Rectal smooth muscle tissue (tissue), 1 donor: Measurements from ENCODE around the gene ICE1.

ENCODE experiments used
- H3K27ac ChIP-seq: one replicate; pipeline ENCODE4 v1.7.0; 2013; ENCODE audit warnings: low read depth, low read length, inconsistent platforms
- H3K27me3 ChIP-seq: one replicate; pipeline ENCODE4 v1.7.0; 2013; ENCODE audit warnings: low read length; ENCODE audit not compliant: control insufficient read depth, insufficient read depth
- H3K36me3 ChIP-seq: one replicate; pipeline ENCODE4 v1.7.0; 2013; ENCODE audit warnings: low read length; ENCODE audit not compliant: control insufficient read depth, insufficient read depth
- H3K4me1 ChIP-seq: one replicate; pipeline ENCODE4 v1.7.0; 2013; ENCODE audit warnings: low read length; ENCODE audit not compliant: control insufficient read depth, insufficient read depth
- H3K4me3 ChIP-seq: one replicate; pipeline ENCODE4 v1.7.0; 2013; ENCODE audit warnings: low read length
- H3K9ac ChIP-seq: one replicate; pipeline ENCODE4 v1.7.0; 2013; ENCODE audit warnings: low read length

Gene ICE1

DNA sequence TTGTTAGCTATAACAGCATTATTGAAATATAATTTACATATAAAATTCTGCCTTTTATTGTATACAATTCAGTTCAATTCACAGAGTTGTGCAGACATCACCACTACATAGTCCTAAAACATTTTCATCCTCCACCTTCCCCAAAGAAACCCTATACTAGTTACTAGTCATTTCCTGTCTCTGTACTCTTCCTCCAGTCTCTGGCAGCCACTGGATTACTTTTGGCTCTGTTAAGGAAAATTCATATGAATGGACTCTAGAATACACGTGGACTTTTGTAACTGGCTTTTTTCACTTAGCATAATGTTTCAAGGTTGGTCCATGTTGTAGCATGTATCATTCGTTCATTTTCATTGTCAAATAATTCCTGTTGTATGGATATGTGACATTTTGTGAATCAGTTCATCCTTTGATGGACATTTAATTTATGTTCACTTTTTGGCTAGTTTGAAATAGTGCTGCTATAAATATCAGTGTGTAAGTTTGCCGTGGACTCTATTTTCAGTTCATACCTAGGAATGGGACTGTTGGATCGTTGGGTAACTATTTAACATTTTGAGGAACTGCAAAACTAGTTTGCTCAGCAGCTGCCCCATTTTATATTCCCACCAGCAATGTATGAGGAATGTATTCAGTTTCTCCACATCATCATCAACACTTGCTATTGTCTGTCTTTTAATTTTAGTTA lies 9.7 kb downstream of the ICE1 start:
- no peak overlapping the region for H3K27ac ChIP-seq
- no peaks in the 10 kb centered on the region for H3K36me3 ChIP-seq
- no peaks in the 10 kb centered on the region for H3K4me1 ChIP-seq
- no peak overlapping the region for H3K4me3 ChIP-seq
- no peaks in the 10 kb centered on the region for H3K27me3 ChIP-seq
- no peak overlapping the region for H3K9ac ChIP-seq

DNA sequence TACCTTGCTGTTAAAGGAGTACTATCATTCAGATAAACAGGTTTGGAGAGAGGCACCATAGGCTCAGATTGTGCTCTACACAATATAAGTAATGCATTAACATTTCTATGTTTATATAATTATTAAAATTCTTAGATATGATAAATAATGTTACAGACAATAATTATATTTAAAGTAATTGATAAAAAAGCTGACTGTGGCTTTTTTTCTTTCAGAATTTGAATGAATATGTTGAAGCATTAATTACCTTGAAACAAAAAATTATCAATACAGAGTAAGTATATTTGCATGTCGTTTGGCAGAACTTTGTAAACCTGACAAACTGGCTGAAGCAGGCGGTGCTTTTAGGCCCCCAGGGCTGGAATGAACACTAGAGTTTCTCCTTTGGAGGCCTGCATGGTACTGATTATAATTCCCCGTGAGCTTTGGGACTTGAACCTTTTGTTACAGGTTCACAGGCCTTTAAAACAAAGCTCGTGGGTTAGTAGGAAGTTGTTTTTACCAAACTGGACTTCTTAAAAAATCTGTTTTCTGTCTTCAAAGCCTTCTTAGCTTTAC lies 13.8 kb downstream of the ICE1 start:
- Histone ChIP-seq H3K9ac (no peak overlapping the region), H3K27me3 (no peaks in the 10 kb centered on the region), H3K4me1 (no peaks in the 10 kb centered on the region), H3K27ac (no peak overlapping the region), H3K4me3 (no peak overlapping the region), H3K36me3 (no peaks in the 10 kb centered on the region)

DNA sequence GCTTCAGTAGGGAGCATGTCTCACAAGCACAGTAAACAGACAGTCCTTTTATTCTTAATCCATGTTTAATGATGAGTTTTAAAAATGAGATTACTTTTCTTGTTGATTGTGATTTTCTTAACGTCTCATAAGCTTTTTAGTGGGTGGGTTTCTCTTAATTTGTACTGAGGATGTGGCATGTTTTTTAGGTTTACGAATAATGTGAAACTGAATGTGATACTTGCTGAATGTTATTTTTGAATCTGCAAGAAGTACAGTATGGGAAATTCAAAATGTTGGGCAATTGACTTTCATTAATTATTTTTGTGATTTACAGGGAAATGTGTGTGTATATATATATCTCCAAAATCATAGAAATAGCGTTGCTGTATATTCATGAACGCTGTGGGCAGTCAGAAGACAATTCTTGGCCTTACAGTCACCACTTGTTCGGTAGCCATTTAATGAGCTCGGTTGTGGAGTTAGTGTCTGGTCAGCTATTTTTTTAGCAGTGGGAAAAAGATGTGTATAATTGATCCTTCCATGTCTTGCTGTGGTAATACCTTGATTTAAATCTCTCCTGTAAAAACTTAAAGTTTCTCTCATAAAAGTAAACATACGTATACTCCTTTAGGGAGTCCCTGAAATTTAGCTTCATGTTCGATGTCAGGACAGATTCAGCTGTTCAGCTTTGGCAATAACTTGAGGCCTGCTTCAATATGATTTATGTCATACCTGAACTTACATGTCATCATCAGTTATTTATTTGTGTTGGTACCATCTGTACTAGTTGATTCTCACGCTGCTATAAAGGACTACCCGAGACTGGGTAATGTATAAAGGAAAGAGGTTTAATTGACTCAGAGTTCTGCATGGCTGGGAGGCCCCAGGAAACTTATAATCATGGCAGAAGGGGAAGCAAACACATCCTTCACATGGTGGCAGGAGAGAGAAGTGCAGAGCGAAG lies 15.0 kb downstream of the ICE1 start:
- Histone ChIP-seq H3K36me3 (no peaks in the 10 kb centered on the region), H3K27ac (no peak overlapping the region), H3K4me3 (no peak overlapping the region), H3K27me3 (no peaks in the 10 kb centered on the region), H3K4me1 (no peaks in the 10 kb centered on the region), H3K9ac (no peak overlapping the region)

DNA sequence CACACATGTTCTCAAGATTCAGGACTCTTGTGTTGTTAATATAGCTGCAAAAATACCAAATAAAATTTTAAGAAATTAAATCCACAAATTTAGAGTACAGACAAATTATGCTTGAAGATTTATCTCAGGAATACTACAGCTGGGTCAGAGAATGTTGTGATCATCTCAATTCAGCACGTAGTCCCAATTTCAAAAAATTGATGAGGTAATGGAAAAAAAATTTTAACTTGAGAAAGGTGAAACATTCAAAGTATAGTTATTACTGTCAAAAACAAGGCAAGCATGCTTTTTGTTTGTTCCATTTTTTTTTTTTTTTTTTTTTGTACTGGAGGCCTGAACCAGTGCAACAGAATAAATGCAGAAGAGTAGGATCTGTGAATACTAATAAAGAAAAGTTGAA lies 29.4 kb downstream of the ICE1 start:
- H3K27me3 ChIP-seq, result no peaks in the 10 kb centered on the region
- no peaks in the 10 kb centered on the region for H3K4me1 ChIP-seq
- no peak overlapping the region for H3K27ac ChIP-seq
- no peak overlapping the region for H3K4me3 ChIP-seq
- H3K9ac ChIP-seq, result no peak overlapping the region
- H3K36me3 ChIP-seq, result peaks cover 8% of the 10 kb centered on the region

DNA sequence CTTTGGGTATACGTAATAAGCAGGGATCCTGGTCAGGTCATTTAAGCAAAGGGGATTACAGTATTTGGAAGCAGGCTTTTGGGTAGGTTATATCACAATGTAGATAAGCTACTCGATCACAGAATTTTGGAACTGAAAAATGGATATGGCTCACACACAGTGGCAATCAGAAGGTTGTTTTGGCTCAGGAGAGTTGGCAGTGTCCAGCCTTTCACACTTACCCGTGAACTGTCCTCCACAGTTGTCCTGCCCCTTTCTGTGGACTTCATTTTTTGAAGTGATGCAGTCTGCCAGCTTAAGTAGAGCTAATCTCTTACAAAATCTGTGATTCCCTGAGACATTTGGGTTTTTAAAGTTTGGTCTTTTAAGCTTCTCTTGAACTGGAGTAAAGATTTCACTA lies 30.7 kb downstream of the ICE1 start:
- no peak overlapping the region for H3K9ac ChIP-seq
- H3K36me3 ChIP-seq, result peaks cover 16% of the 10 kb centered on the region
- no peaks in the 10 kb centered on the region for H3K27me3 ChIP-seq
- H3K4me1 ChIP-seq, result no peaks in the 10 kb centered on the region
- no peak overlapping the region for H3K27ac ChIP-seq
- H3K4me3 ChIP-seq, result no peak overlapping the region

DNA sequence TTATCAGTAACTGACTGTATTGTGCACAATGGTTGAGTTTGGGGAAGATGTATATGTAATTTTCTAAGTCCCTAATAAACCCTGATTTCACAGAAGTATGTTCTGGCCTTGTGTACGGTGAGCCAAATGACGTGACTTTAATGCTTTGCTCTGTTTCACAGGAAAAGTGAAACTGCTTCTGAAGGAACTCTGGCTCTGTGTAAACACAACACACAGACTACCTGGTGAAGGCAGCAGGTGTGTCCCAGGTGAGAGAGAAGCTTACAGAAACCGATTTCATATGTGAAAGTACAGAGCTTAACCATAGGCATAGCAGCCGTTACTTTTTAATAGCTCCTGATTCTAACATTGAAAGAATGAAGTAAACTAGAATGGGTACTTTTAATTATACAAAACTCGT lies 31.9 kb downstream of the ICE1 start:
- H3K4me1 ChIP-seq, result no peaks in the 10 kb centered on the region
- H3K27ac ChIP-seq, result no peak overlapping the region
- H3K36me3 ChIP-seq, result peaks cover 22% of the 10 kb centered on the region
- no peaks in the 10 kb centered on the region for H3K27me3 ChIP-seq
- no peak overlapping the region for H3K4me3 ChIP-seq
- no peak overlapping the region for H3K9ac ChIP-seq

DNA sequence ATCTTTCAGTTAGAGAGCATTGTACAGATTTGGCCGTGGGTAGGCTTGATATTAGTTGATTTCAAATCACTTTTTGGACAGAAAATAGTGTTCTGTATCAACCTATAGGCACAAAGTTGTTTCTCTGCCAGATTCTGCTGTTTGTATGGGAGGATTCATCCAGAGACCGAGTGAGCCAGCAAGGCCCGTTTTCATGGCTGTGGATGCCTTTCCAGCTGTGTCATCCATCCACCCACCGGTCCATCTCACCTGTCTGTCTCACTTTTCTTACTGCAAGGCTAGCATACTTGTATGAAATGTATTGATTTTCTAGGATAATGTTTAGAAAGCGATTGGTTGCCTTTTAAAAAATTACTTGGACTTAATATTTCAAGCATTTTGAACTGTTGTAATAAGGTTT lies 34.4 kb downstream of the ICE1 start:
- H3K4me3 ChIP-seq, result no peak overlapping the region
- no peaks in the 10 kb centered on the region for H3K27me3 ChIP-seq
- peaks cover 28% of the 10 kb centered on the region for H3K36me3 ChIP-seq
- H3K4me1 ChIP-seq, result no peaks in the 10 kb centered on the region
- H3K9ac ChIP-seq, result no peak overlapping the region
- H3K27ac ChIP-seq, result no peak overlapping the region

DNA sequence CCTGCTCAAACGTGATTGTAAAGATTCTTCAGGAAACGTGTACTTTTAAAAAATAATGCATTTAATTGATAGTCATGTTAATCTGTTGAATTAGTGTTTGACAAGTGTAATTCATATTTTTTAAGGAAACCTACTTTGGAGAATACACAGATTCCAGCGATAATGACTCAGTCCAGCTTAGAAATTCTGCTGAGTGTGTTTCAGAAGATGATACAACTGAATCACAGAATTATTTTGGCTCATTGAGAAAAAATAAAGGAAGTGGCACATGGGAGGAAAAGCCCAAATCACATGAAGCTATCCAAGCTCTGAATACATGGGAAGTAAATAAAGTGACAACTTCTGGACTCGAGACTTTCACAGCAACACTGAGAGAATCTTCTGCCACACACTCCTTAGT lies 37.8 kb downstream of the ICE1 start:
- H3K27ac ChIP-seq, result no peak overlapping the region

DNA sequence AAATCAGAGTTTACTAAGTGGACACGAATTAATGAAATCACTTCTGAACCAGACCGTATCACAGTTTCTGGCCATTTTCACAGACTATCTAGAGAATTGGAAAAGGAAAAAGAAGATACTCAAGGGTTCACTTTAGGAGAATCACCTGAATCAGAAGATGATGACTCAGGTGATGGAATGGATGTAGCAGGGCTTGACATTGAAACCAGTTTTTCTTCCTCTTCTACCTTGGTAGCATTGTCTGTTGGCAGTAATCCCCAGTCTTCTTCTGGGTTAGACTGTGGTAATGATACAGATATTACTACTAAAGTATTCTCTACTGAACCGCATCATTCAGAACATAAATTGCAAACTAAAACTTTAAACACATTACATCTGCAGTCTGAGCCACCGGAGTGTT lies 38.5 kb downstream of the ICE1 start:
- Histone ChIP-seq H3K27ac (no peak overlapping the region), H3K36me3 (peaks cover 35% of the 10 kb centered on the region), H3K4me3 (no peak overlapping the region), H3K27me3 (no peaks in the 10 kb centered on the region), H3K4me1 (no peaks in the 10 kb centered on the region), H3K9ac (no peak overlapping the region)

More for the DNA sequence above, 37.8 kb downstream of the ICE1 start:
- peaks cover 35% of the 10 kb centered on the region for H3K36me3 ChIP-seq
- H3K4me1 ChIP-seq, result no peaks in the 10 kb centered on the region
- H3K9ac ChIP-seq, result no peak overlapping the region
- H3K27me3 ChIP-seq, result no peaks in the 10 kb centered on the region
- no peak overlapping the region for H3K4me3 ChIP-seq

DNA sequence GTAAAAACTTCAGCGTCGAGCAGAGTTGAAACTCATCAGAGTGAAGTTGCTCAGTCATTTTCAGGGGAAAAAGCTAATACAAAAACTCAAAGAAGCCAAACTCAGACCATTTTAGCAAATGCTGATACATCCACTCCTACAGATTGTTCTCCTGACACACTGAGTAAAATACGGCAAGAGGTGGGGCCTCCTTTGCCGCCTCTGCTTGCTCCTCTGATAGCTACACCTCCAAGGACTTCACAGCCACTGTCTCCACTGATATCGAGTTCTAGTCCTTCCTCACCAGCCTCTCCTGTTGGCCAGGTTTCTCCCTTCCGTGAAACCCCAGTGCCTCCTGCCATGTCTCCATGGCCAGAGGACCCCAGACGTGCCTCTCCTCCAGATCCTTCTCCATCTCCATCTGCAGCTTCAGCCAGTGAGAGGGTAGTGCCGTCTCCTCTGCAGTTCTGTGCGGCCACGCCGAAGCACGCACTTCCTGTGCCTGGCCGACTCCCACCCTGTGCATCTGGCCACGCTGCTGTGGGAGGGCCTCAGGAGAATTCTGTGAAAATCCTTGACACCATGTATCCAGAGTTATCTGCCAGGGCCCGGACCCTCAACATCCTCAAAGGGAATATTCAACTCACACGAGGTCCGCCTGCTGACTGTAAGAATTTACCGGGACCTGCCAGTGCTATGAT lies 41.7 kb downstream of the ICE1 start:
- Histone ChIP-seq H3K9ac (no peak overlapping the region), H3K4me1 (no peaks in the 10 kb centered on the region), H3K27me3 (no peaks in the 10 kb centered on the region), H3K36me3 (peaks cover 21% of the 10 kb centered on the region), H3K4me3 (no peak overlapping the region), H3K27ac (no peak overlapping the region)

DNA sequence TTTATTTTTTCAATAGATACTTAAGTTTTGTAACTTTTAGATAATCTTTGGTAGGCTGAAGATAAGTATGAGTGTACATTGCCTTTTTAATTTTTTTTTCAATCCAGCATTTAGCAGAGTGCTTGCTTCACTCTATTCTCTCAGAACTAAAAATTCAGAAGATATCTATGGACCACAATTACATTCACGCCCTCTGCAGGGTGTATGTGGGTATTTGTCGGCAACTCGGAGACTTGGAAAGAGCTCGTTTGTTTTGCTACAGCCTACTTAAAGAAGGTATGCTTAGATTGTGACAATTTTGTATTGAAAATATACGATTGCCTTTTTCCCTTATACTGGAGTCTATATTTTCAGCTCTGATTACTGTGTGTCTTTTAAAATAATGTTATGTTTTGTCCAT lies 43.8 kb downstream of the ICE1 start:
- H3K4me1 ChIP-seq, result no peaks in the 10 kb centered on the region
- H3K36me3 ChIP-seq, result peaks cover 9% of the 10 kb centered on the region
- H3K4me3 ChIP-seq, result no peak overlapping the region
- H3K9ac ChIP-seq, result no peak overlapping the region
- H3K27me3 ChIP-seq, result no peaks in the 10 kb centered on the region
- no peak overlapping the region for H3K27ac ChIP-seq

DNA sequence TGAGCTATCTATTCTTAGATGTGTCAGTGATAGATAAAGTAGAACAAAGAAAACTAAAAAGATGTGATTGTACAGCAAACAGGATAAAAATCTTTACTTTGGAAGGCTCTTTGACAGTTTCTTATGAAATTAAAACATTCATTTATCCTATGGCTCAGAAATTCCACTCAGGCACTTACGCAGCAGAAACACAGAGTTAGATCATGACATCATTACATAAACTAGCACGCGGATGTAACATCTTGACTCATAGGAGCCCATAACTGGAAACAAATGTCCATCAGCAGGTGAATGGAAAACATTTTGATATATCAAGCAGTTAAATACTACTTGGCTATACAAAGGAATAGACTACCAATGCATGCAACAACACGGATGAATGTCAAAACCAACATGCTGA lies 45.3 kb downstream of the ICE1 start:
- H3K36me3 ChIP-seq, result peaks cover 4% of the 10 kb centered on the region

More for the DNA sequence above, 45.3 kb downstream of the ICE1 start:
- H3K4me3 ChIP-seq, result no peak overlapping the region
- no peak overlapping the region for H3K27ac ChIP-seq
- no peak overlapping the region for H3K9ac ChIP-seq
- H3K27me3 ChIP-seq, result no peaks in the 10 kb centered on the region
- no peaks in the 10 kb centered on the region for H3K4me1 ChIP-seq
